HG02973 (cell line): ENCODE results near the gene KCNQ4.

Experiments used
- ATAC-seq: cut with Tn5 transposase; IDR thresholded peaks from one replicate; pipeline ENCODE4 v1.9.1; 2021; ENCODE audit warnings: moderate library complexity; ENCODE audit not compliant: unreplicated experiment

KCNQ4 gene

GRCh38 chr1:40783001-40783905 is at the start of gene KCNQ4:
Gene KCNQ4, plus strand, starts transcription at chr1:40783787. Its CDS starts 307 bp downstream, at chr1:40784094.
- ATAC-seq: no peak

GRCh38 chr1:40734882-40735628 is 48.5 kb upstream of the KCNQ4 start:
- ATAC-seq: no peak

GRCh38 chr1:40736085-40736531 is 47.5 kb upstream of the KCNQ4 start:
- no peak for ATAC-seq

GRCh38 chr1:40738831-40739230 is 44.8 kb upstream of the KCNQ4 start:
- ATAC-seq: no peak

GRCh38 chr1:40739455-40740008 is 44.1 kb upstream of the KCNQ4 start:
- ATAC-seq: no peak

GRCh38 chr1:40740039-40740996 is 43.3 kb upstream of the KCNQ4 start:
- ATAC-seq: no peak

- no peak for ATAC-seq
Measured at GRCh38 chr1:40740997-40741736, 42.4 kb upstream of the KCNQ4 start.

- no peak for ATAC-seq
Measured at GRCh38 chr1:40742363-40743061, 41.1 kb upstream of the KCNQ4 start.

- no peak for ATAC-seq
Measured at GRCh38 chr1:40743452-40743851, 40.1 kb upstream of the KCNQ4 start.

GRCh38 chr1:40743860-40744259 is 39.7 kb upstream of the KCNQ4 start:
- no peak for ATAC-seq

GRCh38 chr1:40745176-40745575 is 38.4 kb upstream of the KCNQ4 start:
- ATAC-seq: no peak

GRCh38 chr1:40746344-40747090 is 37.1 kb upstream of the KCNQ4 start:
- ATAC-seq: no peak

- ATAC-seq: no peak
Measured at GRCh38 chr1:40748841-40749718, 34.5 kb upstream of the KCNQ4 start.

GRCh38 chr1:40749817-40750216 is 33.8 kb upstream of the KCNQ4 start:
- no peak for ATAC-seq

- ATAC-seq: no peak
Measured at GRCh38 chr1:40750451-40750908, 33.1 kb upstream of the KCNQ4 start.

- ATAC-seq: no peak
Measured at GRCh38 chr1:40751802-40752201, 31.8 kb upstream of the KCNQ4 start.

GRCh38 chr1:40753142-40753882 is 30.3 kb upstream of the KCNQ4 start:
- ATAC-seq: no peak
